B cell (primary cell): Measurements from ENCODE around the gene A2ML1. TPM values are rescaled to one million over a fixed set of nuclear protein-coding genes. Genes with fewer than 3 reads are reported as not detected.

Experiments
- ATAC-seq: fragments of 200-7000 bp; cut with Tn5 transposase; one replicate; pipeline ENCODE4 v1.10.0; 2021; ENCODE audit warnings: low read depth, mild to moderate bottlenecking, moderate number of reproducible peaks, moderate library complexity
- CTCF ChIA-PET: fragments of 350-600 bp; sonication (Branson Sonifier 250); formaldehyde crosslinking; loops from one replicate; lab custom pipeline; 2021; ENCODE audit warnings: antibody characterized with exemption, inconsistent platforms; lab: Charles Lee
- POLR2A ChIA-PET: fragments of 350-600 bp; sonication (Branson Sonifier 250); formaldehyde crosslinking; loops from one replicate; lab custom pipeline; 2021; ENCODE audit warnings: antibody characterized with exemption; lab: Charles Lee
- DNase-seq: peaks from one replicate; pipeline ENCODE4 v3.0.0; 2013
- H2AFZ ChIP-seq: 2 replicates; pipeline ENCODE4 v1.6.1; 2012; ENCODE audit warnings: mild to moderate bottlenecking, low read depth, low read length; ENCODE audit not compliant: insufficient read depth, poor library complexity, severe bottlenecking
- H3K27ac ChIP-seq, 2 donors: 1 replicate in 1 of 2; 2 replicates in 1 of 2; pipeline ENCODE4 v1.5.1; 2012 to 2013; ENCODE audit warnings: low read length in 2 of 2, mild to moderate bottlenecking in 2 of 2, moderate library complexity in 1 of 2
- H3K27me3 ChIP-seq, 4 experiments: fragments of 200-600 bp in 1 of 4; sonication (generic) in 1 of 4; replicated peaks in 1 of 4; 1 replicate in 2 of 4; 2 replicates in 2 of 4; pipeline versions ENCODE4 v1.6.1 to v1.7.0; 2013 to 2016; ENCODE audit warnings: low read length in 3 of 4, mild to moderate bottlenecking in 2 of 4, mixed read lengths in 1 of 4, moderate library complexity in 1 of 4; ENCODE audit not compliant: insufficient read depth in 4 of 4, control insufficient read depth in 3 of 4; ENCODE audit errors: control extremely low read depth in 1 of 4
- H3K36me3 ChIP-seq, 2 experiments: replicated peaks in 1 of 2; 1 replicate in 1 of 2; 2 replicates in 1 of 2; pipeline versions ENCODE4 v1.6.1 to v1.7.1; 2013; ENCODE audit warnings: low read length in 1 of 2; ENCODE audit not compliant: insufficient read depth in 2 of 2, control insufficient read depth in 1 of 2; ENCODE audit errors: control extremely low read depth in 1 of 2, extremely low read depth in 1 of 2
- H3K4me1 ChIP-seq, 2 donors: fragments of 200-600 bp in 1 of 2; sonication (generic) in 1 of 2; 1 replicate in 1 of 2; 2 replicates in 1 of 2; pipeline versions ENCODE4 v1.5.1 to v1.6.1; 2013 to 2017; ENCODE audit warnings: low read length in 2 of 2; ENCODE audit not compliant: control insufficient read depth in 2 of 2, insufficient read depth in 2 of 2
- H3K4me2 ChIP-seq: replicated peaks from 2 replicates; pipeline ENCODE3; 2012; ENCODE audit warnings: mild to moderate bottlenecking, low read depth, low read length; ENCODE audit not compliant: poor library complexity, severe bottlenecking
- H3K4me3 ChIP-seq, 5 experiments: fragments of 200-600 bp in 1 of 5; sonication (generic) in 1 of 5; 1 replicate in 3 of 5; 2 replicates in 2 of 5; pipeline versions ENCODE4 v1.5.1 to v1.7.0; 2011 to 2016; ENCODE audit warnings: low read length in 4 of 5, mild to moderate bottlenecking in 4 of 5, low read depth in 2 of 5, control low read depth in 1 of 5, moderate library complexity in 1 of 5; ENCODE audit not compliant: insufficient read depth in 1 of 5; ENCODE audit errors: control extremely low read depth in 1 of 5, extremely low read depth in 1 of 5
- H3K79me2 ChIP-seq: fragments of 200-600 bp; sonication (generic); one replicate; pipeline ENCODE4 v1.6.0; 2016; ENCODE audit warnings: low read length; ENCODE audit not compliant: control insufficient read depth, insufficient read depth
- H3K9ac ChIP-seq: fragments of 200-600 bp; sonication (generic); 2 replicates; pipeline ENCODE4 v1.6.1; 2017; ENCODE audit warnings: mild to moderate bottlenecking, low read length, moderate library complexity
- H3K9me3 ChIP-seq, 3 donors: one replicate each; pipeline versions ENCODE4 v1.6.1 to v1.7.1; 2013; ENCODE audit warnings: low read length in 2 of 3; ENCODE audit not compliant: control insufficient read depth in 2 of 3, insufficient read depth in 1 of 3; ENCODE audit errors: control extremely low read depth in 1 of 3
- H4K20me1 ChIP-seq: 2 replicates; pipeline ENCODE4 v1.6.0; 2012; ENCODE audit warnings: mild to moderate bottlenecking, low read length; ENCODE audit not compliant: insufficient read depth, control insufficient read depth, poor library complexity, severe bottlenecking
- H3K27ac Mint-ChIP-seq: one replicate; pipeline ENCODE4 v1.8.0; 2021; ENCODE audit warnings: mixed read lengths
- H3K27me3 Mint-ChIP-seq: one replicate; pipeline ENCODE4 v1.8.0; 2021; ENCODE audit warnings: mixed read lengths
- H3K4me1 Mint-ChIP-seq: one replicate; pipeline ENCODE4 v1.8.0; 2021; ENCODE audit warnings: mixed read lengths
- H3K4me3 Mint-ChIP-seq: one replicate; pipeline ENCODE4 v1.8.0; 2021; ENCODE audit warnings: mixed read lengths
- H3K9me3 Mint-ChIP-seq: one replicate; pipeline ENCODE4 v1.8.0; 2022; ENCODE audit warnings: mixed read lengths; ENCODE audit not compliant: insufficient read depth
- EZH2 ChIP-seq: IDR thresholded peaks from 2 replicates; pipeline ENCODE4 v1.6.1; 2012; ENCODE audit warnings: borderline replicate concordance, low read depth, mild to moderate bottlenecking, moderate library complexity, low read length; ENCODE audit not compliant: insufficient read depth, poor library complexity, severe bottlenecking
- WGBS: methylation state at CpG from one replicate; pipeline ENCODE4 v1.1.5; 2013; ENCODE audit warnings: missing lambda C conversion rate; ENCODE audit not compliant: insufficient coverage; 5-methylcytosine and 5-hydroxymethylcytosine counted together
- intact Hi-C: fragments of 100-400 bp; cut with micrococcal nuclease; formaldehyde crosslinking; loops from one replicate; pipeline ENCODE4 v1.10.0; 2022
- polyA plus RNA-seq: library from polyadenylated mRNA; depleted of rRNA; stranded (reverse); fragments of >200 nt; gene quantifications from 2 replicates; pipeline ENCODE4 v1.2.3, GENCODE V29; 2012
- total RNA-seq, 2 donors: library from RNA; stranded (reverse); fragments of 120-200 nt in 1 of 2; gene quantifications; 1 replicate in 1 of 2; 2 replicates in 1 of 2; pipeline versions ENCODE4 v1.2.3 to v1.2.4, GENCODE V29; 2013 to 2022
- TF ChIP-seq, protein P1 (sequence below): fragments of 200-600 bp; IDR thresholded peaks from one replicate; pipeline ENCODE4 v1.8.0; 2022; ENCODE audit warnings: antibody characterized with exemption, mild to moderate bottlenecking

A2ML1 gene
- total and polyA plus RNA-seq, 2 donors (not counting 1 experiment from before 2014, with no cell fraction given) = not detected

DNA sequence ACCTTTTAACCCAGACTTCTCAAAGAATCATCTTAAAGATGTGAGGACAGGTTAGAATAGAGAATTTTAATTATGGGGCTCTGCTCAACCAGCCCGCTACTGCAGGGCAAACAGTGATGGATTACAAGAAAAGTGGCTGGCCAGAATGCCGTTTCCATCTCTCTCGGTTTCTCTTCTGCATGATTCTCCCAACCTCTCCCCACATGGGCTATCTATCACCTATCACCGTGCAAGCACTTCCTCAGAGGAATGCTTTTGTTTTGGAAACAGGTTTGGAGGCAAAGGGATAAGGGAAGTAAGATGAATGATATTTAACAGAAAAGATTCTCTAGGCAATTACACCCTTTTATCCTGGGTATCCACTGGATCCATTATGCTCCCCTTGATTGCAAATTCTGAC is 54.5 kb downstream of the A2ML1 start:
- H3K4me1 ChIP-seq = no peaks in the 10 kb centered on the region
- intact Hi-C loops = no loop called here
- no peaks in the 10 kb centered on the region for H4K20me1 ChIP-seq
- Mint-ChIP-seq H3K9me3 (no peaks in the 10 kb centered on the region), H3K27ac (no peak overlapping the region), H3K4me3 (no peak overlapping the region), H3K4me1 (no peaks in the 10 kb centered on the region), H3K27me3 (peaks cover 12% of the 10 kb centered on the region)
- H2AFZ ChIP-seq = no peak overlapping the region
- no peak overlapping the region for H3K27ac ChIP-seq
- WGBS = 0% methylated on average over 1 of the region's 4 CpGs
- no peak overlapping the region for H3K9ac ChIP-seq
- POLR2A ChIA-PET = no interaction called here
- CTCF ChIA-PET = no interaction called here
- no peak for DNase-seq
- no peak overlapping the region for H3K4me3 ChIP-seq
- TF ChIP-seq EZH2 = no peak
- TF ChIP-seq, protein P1, sequence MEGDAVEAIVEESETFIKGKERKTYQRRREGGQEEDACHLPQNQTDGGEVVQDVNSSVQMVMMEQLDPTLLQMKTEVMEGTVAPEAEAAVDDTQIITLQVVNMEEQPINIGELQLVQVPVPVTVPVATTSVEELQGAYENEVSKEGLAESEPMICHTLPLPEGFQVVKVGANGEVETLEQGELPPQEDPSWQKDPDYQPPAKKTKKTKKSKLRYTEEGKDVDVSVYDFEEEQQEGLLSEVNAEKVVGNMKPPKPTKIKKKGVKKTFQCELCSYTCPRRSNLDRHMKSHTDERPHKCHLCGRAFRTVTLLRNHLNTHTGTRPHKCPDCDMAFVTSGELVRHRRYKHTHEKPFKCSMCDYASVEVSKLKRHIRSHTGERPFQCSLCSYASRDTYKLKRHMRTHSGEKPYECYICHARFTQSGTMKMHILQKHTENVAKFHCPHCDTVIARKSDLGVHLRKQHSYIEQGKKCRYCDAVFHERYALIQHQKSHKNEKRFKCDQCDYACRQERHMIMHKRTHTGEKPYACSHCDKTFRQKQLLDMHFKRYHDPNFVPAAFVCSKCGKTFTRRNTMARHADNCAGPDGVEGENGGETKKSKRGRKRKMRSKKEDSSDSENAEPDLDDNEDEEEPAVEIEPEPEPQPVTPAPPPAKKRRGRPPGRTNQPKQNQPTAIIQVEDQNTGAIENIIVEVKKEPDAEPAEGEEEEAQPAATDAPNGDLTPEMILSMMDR = no peak
- no peaks in the 10 kb centered on the region for H3K27me3 ChIP-seq
- no peaks in the 10 kb centered on the region for H3K9me3 ChIP-seq
- no peak for ATAC-seq
- H3K36me3 ChIP-seq = no peaks in the 10 kb centered on the region
- H3K79me2 ChIP-seq = no peaks in the 10 kb centered on the region
- no peak overlapping the region for H3K4me2 ChIP-seq

DNA sequence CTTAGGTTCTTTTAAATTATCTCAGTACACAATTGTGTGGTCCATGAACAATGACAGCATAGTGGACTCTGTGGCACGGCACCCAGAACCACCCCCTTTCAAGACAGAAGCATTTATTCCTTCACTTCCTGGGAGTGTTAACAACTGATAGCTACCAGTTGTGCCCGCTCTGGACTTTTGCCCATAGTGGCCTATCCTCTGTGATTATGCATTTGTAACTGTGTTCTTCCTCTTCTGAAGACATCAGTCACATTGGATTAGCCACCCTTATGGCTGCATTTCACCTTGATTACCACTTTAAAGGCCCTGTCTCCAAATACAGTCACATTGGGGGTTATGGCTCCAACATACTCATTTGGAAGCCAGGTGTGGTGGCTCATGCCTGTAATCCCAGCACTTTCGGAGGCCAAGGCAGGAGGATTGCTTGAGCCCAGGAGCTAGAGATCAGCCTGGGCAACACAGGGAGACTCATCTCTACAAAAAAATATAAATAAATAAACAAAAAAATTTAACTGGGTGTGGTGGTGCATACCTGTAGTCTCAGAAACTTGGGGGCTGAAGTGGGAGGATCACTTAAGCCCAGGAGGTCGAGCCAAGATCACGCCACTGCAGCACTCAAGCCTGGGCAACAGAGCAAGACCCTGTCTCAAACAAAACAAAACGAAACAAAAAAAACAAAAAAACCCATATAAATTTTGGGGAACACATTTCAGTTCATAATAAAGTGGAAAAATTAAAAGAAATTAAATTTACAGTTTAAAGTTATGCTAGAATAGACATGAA is 64.3 kb downstream of the A2ML1 start:
- no peaks in the 10 kb centered on the region for H3K9me3 ChIP-seq
- intact Hi-C loops = no loop called here
- peaks cover 5% of the 10 kb centered on the region for H3K4me1 Mint-ChIP-seq
- ATAC-seq = no peak
- DNase-seq = no peak
- peaks cover 8% of the 10 kb centered on the region for H3K27me3 Mint-ChIP-seq
- H3K36me3 ChIP-seq = no peaks in the 10 kb centered on the region
- H3K4me2 ChIP-seq = no peak overlapping the region
- peaks cover 0 to 4% of the 10 kb centered on the region in 2 donors for H3K4me1 ChIP-seq
- H3K27me3 ChIP-seq = no peaks in the 10 kb centered on the region
- POLR2A ChIA-PET = no interaction called here
- H4K20me1 ChIP-seq = no peaks in the 10 kb centered on the region
- no peak overlapping the region for H3K27ac ChIP-seq
- no peak for TF ChIP-seq EZH2
- TF ChIP-seq, protein P1 = no peak
- 100% methylated on average over 1 of the region's 6 CpGs for WGBS
- CTCF ChIA-PET = interaction anchor here (1.4 to 7.3 kb wide), 3 partner anchors 204 to 343 kb away, joined by 3 to 110 read pairs (median 4); no protein-coding TSS in a partner anchor
- H3K4me3 ChIP-seq = no peak overlapping the region
- H3K4me3 Mint-ChIP-seq = no peak overlapping the region
- H3K27ac Mint-ChIP-seq = no peak overlapping the region
- H3K9me3 Mint-ChIP-seq = no peaks in the 10 kb centered on the region
- no peak overlapping the region for H3K9ac ChIP-seq
- H3K79me2 ChIP-seq = no peaks in the 10 kb centered on the region
- no peak overlapping the region for H2AFZ ChIP-seq
